Tongue (tissue), 2 donors: ENCODE data around the gene DGKI. TPM values are rescaled to one million over a fixed set of nuclear protein-coding genes. Genes with fewer than 3 reads are reported as not detected.
"Not testable (repeated sequence)": the region's sequence is repeated elsewhere in the genome, so short reads cannot be mapped to it uniquely, and the experiment has no call there.

Experiments
- DNase-seq: peaks from one replicate; pipeline ENCODE4 v3.0.0-alpha.2; 2015
- total RNA-seq: library from RNA; depleted of rRNA; stranded (reverse); fragments of >200 nt; gene quantifications from one replicate; pipeline ENCODE4 v1.2.3, GENCODE V29; 2014

The DGKI gene
- total RNA-seq, 1 donor from 2014 or later, result 5.6 TPM

DNA sequence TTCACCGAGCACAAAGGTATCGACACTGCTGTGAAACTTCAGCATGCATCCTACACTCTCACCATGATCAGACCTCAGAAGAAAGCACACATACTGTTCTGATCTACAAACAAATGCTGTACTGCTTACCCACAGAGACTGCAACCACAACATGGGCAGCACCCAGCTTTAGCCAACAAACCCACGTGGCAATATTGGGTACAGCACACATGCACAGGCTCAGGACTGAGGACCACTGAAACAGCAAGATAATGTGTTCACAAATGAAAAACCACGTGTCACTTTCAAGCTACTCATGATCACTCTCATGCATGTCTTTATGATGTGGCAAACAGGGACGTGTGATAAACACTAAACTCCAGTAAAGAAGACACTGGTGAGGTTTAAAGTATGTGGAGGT, 383.9 kb downstream of the DGKI start:
- no peak for DNase-seq

DNA sequence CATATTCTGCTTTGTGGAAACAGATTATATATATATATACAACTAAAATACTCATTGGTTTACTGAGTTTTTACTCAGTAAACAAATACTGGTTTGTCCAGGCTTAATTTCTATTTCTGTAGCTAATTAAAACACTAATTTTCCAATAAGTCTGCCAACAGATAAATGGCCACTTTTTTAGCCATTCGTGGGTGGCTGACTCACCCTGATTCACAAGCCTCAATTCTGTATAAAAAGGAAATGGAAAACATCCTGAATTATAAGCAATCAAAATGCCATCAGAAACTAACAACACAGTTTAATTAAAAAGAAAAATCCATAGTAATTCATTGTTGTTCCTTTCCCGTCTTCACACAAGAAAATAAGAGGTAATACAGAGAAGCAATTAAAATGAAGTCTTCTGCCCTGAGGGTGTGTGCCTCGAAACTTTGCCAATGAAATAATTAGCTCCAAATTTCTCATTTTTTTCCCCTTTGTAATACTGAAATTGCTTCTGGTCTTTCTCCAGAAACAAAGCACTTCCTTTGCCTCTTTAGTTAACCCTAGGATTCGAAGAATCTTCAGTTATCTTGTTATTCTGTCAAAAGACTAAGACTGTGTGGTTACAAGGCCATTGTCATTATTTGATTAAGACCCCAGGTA, 384.6 kb downstream of the DGKI start:
- DNase-seq, result no peak

DNA sequence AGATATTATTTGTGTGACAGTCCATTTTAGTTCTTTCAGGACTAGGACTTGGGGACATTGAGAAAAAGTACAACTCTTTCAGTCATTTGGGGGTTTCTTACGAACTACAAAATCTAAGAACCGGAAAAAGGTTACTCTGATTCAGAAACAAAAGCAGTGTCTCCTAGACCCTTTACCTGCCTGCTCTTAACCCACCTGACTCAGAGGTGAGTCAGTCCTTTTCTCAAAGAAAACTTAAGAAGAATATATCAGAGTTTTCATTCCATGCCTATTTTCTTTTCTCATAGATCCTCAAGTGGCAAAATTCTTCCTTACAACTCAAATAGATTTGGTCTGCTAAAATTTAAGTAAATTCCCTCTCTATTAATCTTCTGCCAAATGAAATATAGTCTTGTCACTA, 388.4 kb downstream of the DGKI start:
- DNase-seq, result no peak

- DNase-seq, result peak; percentile 76
These were observed 392.0 kb downstream of the DGKI start for GRCh38 chr7:137454767-137455166.

DNA sequence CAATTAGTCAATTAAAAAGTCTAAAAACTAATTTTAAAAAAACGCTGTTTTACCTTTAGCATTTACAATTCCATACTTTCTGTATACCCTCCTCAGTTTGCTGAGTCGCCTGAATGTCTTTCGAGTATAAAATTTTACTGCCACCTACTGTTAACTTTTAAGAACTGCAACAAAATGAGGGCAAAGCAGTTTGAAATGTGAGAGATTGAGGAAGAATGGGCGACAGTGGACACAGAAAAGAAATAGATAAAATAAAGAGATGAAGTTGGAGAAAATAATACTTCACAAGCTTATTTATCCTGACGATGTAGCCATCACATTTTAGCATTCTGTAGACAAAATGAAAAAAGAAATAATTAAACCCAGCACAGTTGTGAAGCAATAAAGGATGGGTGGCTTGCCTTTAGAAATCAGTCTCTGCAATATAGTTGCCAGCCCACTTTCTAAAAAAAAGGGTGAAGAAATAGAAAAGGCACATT, 392.5 kb downstream of the DGKI start:
- peak; percentile 85 for DNase-seq

- DNase-seq, result no peak
These were observed 393.4 kb downstream of the DGKI start for GRCh38 chr7:137453356-137453755.

DNA sequence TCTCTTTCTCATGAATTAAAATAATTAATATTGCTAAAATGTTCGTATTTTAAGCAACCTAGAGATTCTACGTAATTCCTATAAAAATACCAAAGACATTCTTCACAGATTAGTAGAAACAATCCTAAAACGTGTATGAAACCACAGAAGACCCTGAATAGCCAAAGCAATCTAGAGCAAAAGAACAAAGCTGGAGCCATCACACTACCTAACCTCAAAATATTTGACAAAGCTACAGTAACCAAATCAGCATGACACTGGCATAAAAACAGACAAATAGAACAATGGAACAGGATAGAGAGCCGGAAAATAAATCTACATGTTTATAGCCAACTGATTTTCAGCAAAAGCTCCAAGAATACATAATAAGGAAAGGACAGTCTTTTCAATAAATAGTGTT, 397.8 kb downstream of the DGKI start:
- DNase-seq, result no peak

- DNase-seq, result not testable (repeated sequence)
These were observed 398.2 kb downstream of the DGKI start for GRCh38 chr7:137448572-137448971.

GRCh38 chr7:137446025-137446424, 400.7 kb downstream of the DGKI start:
- peak; percentile 89 for DNase-seq

GRCh38 chr7:137445268-137445667, 401.5 kb downstream of the DGKI start:
- no peak for DNase-seq

- no peak for DNase-seq
These were observed 403.2 kb downstream of the DGKI start for GRCh38 chr7:137443616-137444015.

DNA sequence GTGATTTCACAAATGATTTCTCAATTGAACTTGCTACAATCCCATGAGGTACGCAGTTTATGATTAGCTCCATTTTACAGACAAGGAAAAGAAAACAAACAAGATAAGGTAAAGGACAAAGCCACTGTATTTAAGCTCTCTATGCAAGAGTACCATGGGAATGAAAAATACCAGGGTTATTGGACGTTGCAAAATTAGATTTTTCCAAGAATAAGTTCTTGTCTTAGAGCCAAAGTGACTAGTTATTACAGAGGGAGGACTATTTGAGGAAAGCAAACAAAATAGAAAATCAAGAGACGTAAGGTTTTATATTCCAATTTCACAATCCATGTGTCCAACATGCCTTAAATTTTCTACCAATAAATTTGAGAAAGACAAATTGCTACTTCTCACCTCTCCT, 405.3 kb downstream of the DGKI start:
- no peak for DNase-seq

DNA sequence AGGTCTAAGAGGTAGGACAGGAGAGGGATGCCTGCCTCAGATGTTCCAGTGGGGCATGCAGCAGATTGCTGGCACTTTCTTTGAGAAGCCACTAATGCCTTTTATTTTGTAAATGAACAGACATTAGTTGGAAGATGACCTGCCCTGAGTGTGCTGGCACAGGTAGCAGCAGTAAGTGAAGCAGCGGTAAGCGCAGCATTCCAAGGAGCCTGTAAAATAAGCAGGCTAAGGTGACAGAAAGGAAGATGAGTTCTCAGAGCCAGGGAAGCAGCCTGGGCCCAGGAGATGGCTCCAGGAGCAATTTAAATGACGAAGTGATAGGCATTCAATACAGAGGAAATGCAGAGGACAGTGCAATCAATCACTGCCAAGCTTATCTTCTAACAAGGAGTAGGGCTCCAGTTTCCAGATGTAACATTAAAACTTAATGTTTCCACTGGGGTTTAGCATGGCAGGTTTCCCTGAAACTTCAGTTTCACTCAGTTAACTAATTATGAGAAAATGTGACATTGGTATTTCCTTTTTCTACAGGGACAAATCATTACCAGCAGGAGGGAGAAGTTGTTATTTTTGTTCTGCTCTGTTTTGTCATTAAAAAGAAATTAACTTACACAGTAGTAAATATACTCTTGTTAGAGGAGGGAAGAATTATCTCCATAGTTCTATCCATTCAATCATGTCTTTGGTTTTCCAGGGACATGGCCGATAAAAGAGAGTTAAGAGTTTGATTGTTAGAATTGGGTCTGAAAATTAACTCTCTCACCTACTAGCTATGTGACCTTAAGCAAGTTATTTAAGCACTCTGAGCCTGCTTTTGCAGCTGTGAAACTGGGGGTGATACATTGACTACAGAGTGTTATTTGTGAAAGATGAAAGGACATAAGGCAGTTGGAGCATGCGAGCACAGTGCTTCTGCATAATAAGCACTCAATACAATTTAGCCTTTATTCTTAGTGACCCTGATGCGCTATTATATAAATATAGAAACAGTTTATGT, 406.6 kb downstream of the DGKI start:
- DNase-seq, result no peak

GRCh38 chr7:137434946-137435345, 411.8 kb downstream of the DGKI start:
- no peak for DNase-seq

DNA sequence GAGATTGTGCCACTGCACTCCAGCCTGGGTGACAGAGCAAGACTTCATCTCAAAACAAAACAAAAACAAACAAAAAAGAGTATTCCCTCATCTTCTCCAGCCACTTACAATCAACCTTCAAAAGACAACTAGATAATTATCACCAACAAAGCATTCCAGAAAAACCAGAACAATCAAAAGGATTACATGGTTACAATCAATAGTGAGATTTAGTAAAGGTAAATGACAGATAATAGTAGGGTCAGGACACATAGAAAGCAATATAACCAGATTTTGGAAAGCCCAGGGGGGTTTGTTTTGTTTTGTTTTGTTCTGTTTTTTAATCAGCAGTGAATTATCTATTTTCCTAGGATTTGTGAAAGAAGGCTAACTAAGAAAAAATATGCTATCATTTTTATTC, 412.2 kb downstream of the DGKI start:
- no peak for DNase-seq

GRCh38 chr7:137423321-137423720, 423.5 kb downstream of the DGKI start:
- DNase-seq, result no peak

GRCh38 chr7:137421366-137421765, 425.4 kb downstream of the DGKI start:
- DNase-seq, result peak; percentile 58

- peak; percentile 43 for DNase-seq
These were observed 427.9 kb downstream of the DGKI start for GRCh38 chr7:137418841-137419240.

- peak; percentile 43 for DNase-seq
These were observed 429.3 kb downstream of the DGKI start for GRCh38 chr7:137417464-137417863.

DNA sequence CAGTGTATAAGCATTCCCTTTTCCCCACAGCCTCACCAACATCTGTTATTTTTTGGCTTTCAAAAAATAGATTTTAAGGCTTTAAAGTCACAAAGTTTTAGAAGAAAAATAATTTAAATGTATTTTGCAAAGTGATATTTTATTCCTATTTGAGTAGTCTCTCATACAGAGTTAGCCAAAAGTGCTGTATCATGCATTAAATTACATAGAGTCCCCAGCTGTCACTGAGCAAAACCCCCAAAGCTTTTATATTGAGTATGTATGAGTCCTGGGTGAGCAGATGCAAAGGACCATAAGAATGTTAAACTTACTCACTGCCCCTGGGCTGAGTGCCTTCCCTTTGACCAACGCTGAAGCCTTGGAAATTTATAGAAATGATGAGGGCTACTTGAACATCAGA, 432.9 kb downstream of the DGKI start:
- no peak for DNase-seq

GRCh38 chr7:137411446-137411845, 435.3 kb downstream of the DGKI start:
- no peak for DNase-seq

GRCh38 chr7:137408126-137408525, 438.6 kb downstream of the DGKI start:
- no peak for DNase-seq

- no peak for DNase-seq
These were observed 439.7 kb downstream of the DGKI start for GRCh38 chr7:137407078-137407477.
